ENCODE results near the gene N4BP3.
A peak's percentile ranks its signal among the peaks of the same experiment; 100 is the strongest.

N4BP3 gene

DNA sequence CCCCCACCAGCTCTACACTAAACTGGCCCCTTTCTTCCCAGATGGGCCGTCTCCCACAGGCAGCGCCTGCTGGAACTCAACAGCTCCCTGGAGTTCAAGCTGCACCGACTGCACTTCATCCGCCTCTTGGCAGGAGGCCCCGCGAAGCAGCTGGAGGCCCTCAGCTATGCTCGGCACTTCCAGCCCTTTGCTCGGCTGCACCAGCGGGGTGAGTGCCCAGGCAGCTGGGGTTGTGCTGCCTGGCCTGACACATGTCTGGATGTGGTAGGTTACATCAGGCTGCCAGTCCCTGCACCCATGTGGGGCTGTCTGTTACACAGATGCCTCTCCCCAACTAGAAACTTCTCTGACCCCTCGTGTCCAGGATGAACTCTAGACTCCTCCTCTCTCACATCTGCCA lies 30.6 kb downstream of the N4BP3 start:
- TF ChIP-seq, protein P1, sequence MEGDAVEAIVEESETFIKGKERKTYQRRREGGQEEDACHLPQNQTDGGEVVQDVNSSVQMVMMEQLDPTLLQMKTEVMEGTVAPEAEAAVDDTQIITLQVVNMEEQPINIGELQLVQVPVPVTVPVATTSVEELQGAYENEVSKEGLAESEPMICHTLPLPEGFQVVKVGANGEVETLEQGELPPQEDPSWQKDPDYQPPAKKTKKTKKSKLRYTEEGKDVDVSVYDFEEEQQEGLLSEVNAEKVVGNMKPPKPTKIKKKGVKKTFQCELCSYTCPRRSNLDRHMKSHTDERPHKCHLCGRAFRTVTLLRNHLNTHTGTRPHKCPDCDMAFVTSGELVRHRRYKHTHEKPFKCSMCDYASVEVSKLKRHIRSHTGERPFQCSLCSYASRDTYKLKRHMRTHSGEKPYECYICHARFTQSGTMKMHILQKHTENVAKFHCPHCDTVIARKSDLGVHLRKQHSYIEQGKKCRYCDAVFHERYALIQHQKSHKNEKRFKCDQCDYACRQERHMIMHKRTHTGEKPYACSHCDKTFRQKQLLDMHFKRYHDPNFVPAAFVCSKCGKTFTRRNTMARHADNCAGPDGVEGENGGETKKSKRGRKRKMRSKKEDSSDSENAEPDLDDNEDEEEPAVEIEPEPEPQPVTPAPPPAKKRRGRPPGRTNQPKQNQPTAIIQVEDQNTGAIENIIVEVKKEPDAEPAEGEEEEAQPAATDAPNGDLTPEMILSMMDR (IDR thresholded peaks at IDR 0.05): no peak
- no peak for TF ChIP-seq ZFX (IDR thresholded peaks at IDR 0.05; ENCODE audit: borderline replicate concordance)
- H3K27ac ChIP-seq: no peak overlapping the region

DNA sequence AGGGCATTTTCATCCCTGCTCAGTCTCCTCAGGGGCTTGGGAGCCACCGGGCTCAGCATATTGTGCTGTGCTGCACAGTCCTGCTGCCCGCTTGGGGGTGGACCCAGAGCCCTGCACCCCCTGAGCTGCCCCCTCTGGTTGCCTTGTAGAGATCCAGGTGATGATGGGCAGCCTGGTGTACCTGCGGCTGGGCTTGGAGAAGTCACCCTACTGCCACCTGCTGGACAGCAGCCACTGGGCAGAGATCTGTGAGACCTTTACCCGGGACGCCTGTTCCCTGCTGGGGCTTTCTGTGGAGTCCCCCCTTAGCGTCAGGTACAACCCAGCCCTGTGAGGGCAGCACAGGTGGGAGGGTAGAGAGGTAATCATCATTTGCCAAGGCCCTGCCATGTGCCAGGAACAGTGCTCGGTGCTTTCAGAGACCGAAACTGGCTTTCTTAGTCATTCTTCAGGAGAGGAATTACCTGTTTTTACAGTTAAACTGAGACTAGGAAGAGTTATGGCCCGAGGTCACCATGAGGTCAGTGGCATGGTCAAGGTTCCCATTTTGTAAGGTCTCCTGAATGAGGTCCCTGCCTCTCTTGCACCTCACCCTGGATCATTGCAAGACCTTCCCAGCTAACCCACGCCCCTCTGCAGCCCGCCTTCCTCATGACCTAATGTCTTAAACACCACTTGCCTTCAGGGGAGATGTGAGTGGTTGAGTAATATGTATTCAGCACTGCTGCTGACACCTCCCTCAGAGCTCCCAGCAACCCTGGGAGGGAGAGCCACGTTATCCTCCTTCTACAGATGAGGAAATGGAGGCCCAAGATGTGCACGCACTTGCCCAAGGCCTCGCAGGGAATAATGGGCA lies 32.9 kb downstream of the N4BP3 start:
- H3K27ac ChIP-seq: no peak overlapping the region
- TF ChIP-seq ZFX (IDR thresholded peaks at IDR 0.05; ENCODE audit: borderline replicate concordance): no peak
- TF ChIP-seq, protein P1 (IDR thresholded peaks at IDR 0.05): peak; percentile 90

DNA sequence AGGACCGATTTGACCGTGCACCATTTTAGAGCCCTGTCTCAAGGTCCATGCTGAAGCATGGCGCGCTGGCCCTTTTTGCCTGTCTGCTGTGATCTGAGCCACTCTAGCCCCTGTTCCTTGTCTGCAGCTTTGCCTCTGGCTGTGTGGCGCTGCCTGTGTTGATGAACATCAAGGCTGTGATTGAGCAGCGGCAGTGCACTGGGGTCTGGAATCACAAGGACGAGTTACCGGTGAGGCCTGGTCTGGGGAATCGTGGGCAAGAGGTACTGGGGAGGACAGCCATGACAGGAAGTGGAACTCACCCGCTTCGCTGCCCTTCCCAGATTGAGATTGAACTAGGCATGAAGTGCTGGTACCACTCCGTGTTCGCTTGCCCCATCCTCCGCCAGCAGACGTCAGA lies 34.1 kb downstream of the N4BP3 start:
- no peak for TF ChIP-seq ZFX (IDR thresholded peaks at IDR 0.05; ENCODE audit: borderline replicate concordance)
- TF ChIP-seq, protein P1 (IDR thresholded peaks at IDR 0.05): no peak
- no peak overlapping the region for H3K27ac ChIP-seq

DNA sequence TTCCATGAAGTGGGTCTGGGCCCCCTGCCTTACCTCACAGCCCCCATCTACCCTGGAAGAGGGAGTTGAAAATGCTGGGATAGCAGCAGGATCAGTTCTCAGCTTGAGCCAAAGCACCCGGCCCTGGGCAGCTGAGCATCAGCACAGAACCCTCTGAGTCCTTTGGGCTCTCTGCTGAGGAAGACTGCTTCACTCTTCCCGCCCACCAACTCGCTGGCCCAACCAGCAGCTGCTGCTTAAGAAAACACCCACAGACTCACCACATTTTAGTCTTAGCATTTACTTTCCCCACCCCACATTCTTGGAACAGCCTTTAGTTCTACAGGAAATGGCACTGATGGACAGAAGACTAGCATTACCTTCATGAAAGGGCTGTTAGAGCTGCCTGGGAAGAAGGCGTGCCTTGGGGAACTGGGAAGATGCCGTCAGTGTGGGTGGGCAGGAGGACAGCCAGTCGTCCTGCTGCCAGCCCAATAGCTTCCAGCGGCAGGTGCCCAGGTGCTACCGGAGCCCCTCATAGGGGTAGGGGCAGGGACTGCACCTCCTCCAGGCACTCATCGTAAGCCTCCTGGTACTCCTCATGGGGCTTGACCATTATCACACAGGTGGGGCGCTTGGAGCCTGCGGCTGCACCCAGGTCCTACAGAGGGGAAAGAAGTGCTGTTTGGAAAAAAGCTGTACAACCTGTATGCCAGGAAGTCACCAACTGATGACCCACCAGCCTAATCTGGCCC lies 36.0 kb downstream of the N4BP3 start:
- 0 out of 2 replicates have a peak overlapping the region, but pooled peaks have one; percentile 15 for H3K27ac ChIP-seq
- no peak for TF ChIP-seq ZFX (IDR thresholded peaks at IDR 0.05; ENCODE audit: borderline replicate concordance)

DNA sequence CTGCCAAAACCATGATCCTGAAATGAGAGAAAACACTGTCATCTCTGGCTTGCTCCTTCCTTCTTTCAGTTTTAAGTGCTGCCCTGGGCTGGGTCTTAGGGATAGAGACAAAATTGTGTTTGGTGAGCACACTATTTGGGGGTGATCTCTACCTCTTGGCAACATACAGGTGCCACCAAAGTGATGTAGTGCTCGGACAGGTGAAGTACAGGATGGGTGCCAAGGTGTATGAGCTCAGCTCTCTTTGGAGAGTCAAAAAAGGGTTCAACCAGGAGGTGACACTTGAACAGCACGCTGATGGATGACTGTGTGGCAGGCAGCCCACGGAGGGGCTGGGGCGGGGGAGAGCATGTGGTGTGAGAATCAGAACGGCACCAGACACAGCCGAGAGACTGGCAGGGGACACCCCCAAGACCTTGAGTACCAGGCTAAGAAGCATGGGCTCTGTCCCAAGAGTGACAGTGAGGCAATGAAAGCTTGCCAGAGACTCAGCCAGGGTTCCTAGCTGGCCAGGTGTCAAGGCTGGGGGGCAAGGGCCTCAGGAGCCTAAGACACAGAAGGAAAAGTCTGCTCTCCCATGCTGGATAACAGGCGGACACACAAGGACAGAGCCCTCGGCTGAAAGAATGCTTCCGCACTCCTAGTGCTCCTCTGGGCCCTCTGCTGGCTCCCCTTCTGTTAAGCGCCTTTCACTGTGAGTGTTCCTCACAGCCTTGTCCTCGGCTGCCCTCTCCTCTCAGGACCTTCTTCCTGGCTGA lies 37.8 kb downstream of the N4BP3 start:
- 0 out of 2 replicates have a peak overlapping the region, but pooled peaks have one; percentile 15 for H3K27ac ChIP-seq
- no peak for TF ChIP-seq ZFX (IDR thresholded peaks at IDR 0.05; ENCODE audit: borderline replicate concordance)
- TF ChIP-seq, protein P1 (IDR thresholded peaks at IDR 0.05): no peak

DNA sequence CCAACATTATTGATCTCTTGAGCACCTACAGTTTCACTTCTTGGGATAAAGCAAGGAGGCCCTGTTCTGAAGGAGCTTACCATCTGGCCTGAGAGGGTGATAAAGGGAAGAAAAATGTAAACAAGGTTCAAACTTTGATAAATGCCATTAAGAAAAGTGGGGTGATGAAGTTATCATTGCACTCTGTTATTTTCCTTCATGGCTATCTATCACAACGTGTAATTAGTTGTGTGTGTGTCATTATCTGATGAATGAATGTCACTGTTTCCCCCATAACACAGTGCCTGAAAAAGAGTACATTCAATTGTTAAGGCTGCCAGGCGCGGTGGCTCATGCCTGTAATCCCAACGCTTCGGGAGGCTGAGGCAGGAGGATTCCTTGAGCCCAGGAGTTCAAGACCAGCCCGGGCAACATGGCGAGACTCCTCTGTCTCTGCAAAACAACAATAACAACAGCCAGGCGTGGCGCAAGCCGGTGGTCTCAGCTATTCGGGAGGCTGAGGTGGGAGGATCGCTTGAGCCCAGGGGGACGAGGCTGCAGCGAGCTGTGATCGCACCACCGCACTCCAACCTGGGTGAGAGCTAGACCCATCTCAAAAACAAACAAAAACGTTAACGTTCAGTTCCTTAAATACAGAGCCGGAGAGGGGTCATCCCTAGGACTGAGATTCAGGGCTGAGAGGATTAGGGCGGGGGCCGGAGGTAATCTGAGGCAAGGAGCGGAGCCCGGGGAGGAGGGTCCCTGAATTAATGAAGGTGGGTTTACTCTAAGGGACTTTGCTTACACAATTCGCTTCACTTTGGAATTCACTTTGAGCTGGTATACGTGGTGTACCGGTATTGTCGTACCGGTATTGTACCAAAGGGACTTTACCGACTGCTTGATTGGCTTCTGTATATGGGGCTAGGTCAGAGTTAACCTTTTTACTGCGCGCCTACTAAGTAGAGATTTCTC lies 39.4 kb downstream of the N4BP3 start:
- peak overlapping the region; percentile 69 for H3K27ac ChIP-seq

DNA sequence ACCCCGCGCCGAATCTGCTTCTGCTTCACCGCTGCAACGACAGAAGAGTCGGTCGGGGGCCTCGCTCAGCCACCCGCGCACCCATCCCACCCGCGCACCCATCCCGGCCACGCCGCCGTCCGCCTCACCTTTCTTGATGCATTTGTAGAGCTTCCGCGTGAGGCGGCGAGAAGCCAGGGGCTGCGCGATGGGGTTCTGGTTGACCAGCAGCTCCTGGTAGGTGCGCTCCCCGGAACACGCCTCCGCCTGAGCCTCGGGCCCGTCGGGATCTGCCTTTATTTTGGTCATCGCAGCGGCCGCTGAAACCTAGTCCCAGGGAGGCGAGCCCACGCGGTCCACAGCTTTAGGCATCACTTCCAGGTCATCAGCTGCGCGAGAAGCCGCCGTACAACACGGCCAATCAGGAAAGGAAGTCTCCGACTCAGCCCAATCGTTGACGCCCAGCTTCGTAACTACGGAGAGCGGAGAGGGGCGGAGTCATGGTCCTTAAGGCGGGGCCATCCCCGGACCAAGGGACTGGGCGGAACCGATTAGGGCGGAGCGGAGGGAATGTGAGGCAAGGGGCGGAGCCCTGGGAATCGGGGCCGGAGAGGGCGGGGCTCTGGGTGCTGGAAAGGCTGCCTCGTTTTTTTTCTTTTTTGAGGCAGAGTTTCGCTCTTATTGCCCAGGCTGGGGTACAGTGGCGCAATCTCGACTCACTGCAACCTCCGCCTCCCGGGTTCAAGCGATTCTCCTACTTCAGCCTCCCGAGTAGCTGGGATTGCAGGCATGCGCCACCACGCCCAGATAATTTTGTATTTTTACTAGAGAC lies 40.4 kb downstream of the N4BP3 start, which contains the start of gene NHP2:
Gene NHP2, minus strand, starts transcription at position 356 of the 811 bp plus-strand sequence. Its CDS starts 68 bp downstream, at position 288.
- TF ChIP-seq, protein P1 (IDR thresholded peaks at IDR 0.05): no peak
- TF ChIP-seq ZFX (IDR thresholded peaks at IDR 0.05; ENCODE audit: borderline replicate concordance): no peak
- H3K27ac ChIP-seq: peak within 1 kb of the TSS; percentile 69

More for the DNA sequence above, 39.4 kb downstream of the N4BP3 start:
- TF ChIP-seq ZFX (IDR thresholded peaks at IDR 0.05; ENCODE audit: borderline replicate concordance): no peak
